Calu3 (cell line): ENCODE measurements around the gene SRPK2. TPM values are rescaled to one million over a fixed set of nuclear protein-coding genes. Genes with fewer than 3 reads are reported as not detected.

ENCODE experiments used
- BruUV-seq: library from RNA; stranded (reverse); fragments of 400-500 nt; replicated peaks from 2 replicates; lab custom pipeline; 2021; lab: Mats Ljungman, UMichigan
- CTCF ChIA-PET: fragments of 300-600 bp; sonication (Branson Sonifier 250); formaldehyde crosslinking; loops from one replicate; lab custom pipeline; 2022; ENCODE audit warnings: antibody characterized with exemption; lab: Charles Lee
- DNase-seq: peaks from one replicate; pipeline ENCODE4 v3.0.0; 2022
- H3K27ac Mint-ChIP-seq: one replicate; pipeline ENCODE4 v1.8.0; 2022; ENCODE audit warnings: mixed read lengths; ENCODE audit not compliant: unreplicated experiment
- H3K27me3 Mint-ChIP-seq: one replicate; pipeline ENCODE4 v1.8.0; 2022; ENCODE audit warnings: mixed read lengths; ENCODE audit not compliant: unreplicated experiment
- H3K36me3 Mint-ChIP-seq: one replicate; pipeline ENCODE4 v1.8.0; 2022; ENCODE audit warnings: mild to moderate bottlenecking, moderate library complexity, mixed read lengths; ENCODE audit not compliant: insufficient read depth, unreplicated experiment
- H3K4me1 Mint-ChIP-seq: one replicate; pipeline ENCODE4 v1.8.0; 2022; ENCODE audit warnings: mild to moderate bottlenecking, low read depth, mixed read lengths; ENCODE audit not compliant: unreplicated experiment
- H3K4me3 Mint-ChIP-seq: one replicate; pipeline ENCODE4 v1.8.0; 2022; ENCODE audit warnings: mild to moderate bottlenecking, low read depth, moderate library complexity, mixed read lengths; ENCODE audit not compliant: unreplicated experiment
- H3K9me3 Mint-ChIP-seq: one replicate; pipeline ENCODE4 v1.8.0; 2022; ENCODE audit warnings: low read depth, mixed read lengths; ENCODE audit not compliant: unreplicated experiment
- intact Hi-C: fragments of 100-400 bp; cut with micrococcal nuclease; formaldehyde crosslinking; loops from one replicate; pipeline ENCODE4 v1.10.0; 2022; ENCODE audit not compliant: unreplicated experiment
- total RNA-seq: library from RNA; stranded (reverse); gene quantifications from 2 replicates; pipeline ENCODE4 v1.2.3, GENCODE V29; 2022
- TF ChIP-seq, protein P1 (sequence below): fragments of 200-600 bp; IDR thresholded peaks from one replicate; pipeline ENCODE4 v1.8.0; 2022; ENCODE audit warnings: antibody characterized with exemption; ENCODE audit not compliant: unreplicated experiment

The SRPK2 gene
- total RNA-seq, 1 experiment from 2014 or later = 40.2 TPM

DNA sequence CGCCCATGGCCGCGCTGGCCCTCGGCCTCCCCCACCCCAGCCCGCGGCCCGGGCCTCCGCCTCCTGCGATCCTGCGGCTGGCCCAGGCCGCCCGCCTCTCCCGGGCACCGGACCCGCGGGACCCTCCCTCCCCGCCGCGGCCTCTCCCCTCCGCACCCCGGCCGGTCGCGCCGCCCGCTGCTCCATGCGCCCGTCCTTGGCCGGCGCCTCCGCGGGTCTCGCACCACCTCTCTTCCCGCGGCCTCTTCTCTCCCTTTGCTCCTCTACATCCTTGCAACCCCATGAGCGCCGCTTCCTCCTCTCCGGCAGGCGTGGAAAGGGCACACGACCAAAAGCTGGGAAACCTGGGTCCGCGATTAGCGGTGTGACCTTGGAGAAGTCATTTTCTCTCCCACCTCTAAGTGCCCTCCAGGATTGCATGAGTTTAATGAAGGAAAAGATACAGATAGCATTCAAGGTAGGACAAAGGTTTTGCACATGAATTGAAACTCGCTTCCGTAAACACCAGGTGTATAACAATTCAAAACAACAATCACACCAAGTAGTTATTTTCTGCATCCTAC is 448 bp upstream of the SRPK2 start:
- intact Hi-C loops = no loop called here
- Mint-ChIP-seq H3K9me3 (no peaks in the 10 kb centered on the region), H3K27me3 (no peaks in the 10 kb centered on the region), H3K36me3 (peaks cover 28% of the 10 kb centered on the region), H3K4me1 (no peaks in the 10 kb centered on the region), H3K27ac (peak overlapping the region; percentile 76), H3K4me3 (peak overlapping the region; percentile 76)
- no TSS peak for BruUV-seq
- CTCF ChIA-PET = interaction anchor here (0.6 to 0.7 kb wide), 2 partner anchors 8 to 1671 kb away, joined by 3 to 7 read pairs; no protein-coding TSS in a partner anchor
- TF ChIP-seq, protein P1, sequence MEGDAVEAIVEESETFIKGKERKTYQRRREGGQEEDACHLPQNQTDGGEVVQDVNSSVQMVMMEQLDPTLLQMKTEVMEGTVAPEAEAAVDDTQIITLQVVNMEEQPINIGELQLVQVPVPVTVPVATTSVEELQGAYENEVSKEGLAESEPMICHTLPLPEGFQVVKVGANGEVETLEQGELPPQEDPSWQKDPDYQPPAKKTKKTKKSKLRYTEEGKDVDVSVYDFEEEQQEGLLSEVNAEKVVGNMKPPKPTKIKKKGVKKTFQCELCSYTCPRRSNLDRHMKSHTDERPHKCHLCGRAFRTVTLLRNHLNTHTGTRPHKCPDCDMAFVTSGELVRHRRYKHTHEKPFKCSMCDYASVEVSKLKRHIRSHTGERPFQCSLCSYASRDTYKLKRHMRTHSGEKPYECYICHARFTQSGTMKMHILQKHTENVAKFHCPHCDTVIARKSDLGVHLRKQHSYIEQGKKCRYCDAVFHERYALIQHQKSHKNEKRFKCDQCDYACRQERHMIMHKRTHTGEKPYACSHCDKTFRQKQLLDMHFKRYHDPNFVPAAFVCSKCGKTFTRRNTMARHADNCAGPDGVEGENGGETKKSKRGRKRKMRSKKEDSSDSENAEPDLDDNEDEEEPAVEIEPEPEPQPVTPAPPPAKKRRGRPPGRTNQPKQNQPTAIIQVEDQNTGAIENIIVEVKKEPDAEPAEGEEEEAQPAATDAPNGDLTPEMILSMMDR = no peak
- peak; percentile 57 for DNase-seq

DNA sequence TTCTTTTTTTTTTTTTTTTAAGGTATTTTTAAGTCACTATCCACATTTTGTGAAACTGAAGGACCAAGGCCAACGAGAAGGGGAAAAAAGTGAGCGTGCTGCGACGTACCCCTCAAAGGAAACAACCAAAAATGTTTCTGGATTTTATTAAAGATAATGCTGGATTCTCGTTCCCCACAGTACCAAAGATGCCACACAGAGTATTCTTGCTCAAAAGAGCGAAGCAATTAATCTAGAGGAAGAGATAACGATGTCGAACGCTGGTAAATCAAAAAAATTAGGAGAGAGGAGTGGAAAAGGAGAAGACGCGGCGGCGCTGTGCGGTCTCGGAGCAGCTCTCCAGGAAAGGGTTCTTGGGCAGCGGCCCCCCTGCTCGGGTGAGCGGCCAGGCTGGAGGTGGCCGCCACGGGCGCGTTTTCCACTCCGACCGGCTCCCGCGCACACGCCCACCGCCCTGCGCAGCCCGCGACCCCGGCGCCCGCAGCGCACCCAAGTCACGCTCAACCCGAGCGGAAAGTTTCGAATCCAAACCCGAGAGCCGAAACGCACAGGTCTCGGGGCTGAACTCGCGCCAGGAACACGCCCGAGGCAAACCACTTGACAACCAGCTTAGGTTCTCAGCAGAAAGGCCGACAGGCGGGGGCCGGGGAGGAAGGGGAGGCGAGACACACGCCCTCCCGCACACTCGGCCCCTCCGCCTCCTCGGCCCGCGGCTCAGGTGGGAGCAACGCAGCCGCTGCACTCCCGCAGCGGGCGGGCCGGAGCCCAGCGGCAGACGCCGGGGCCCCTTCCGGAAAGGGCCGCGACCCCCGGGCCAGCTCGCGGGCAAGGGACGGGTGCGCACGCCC is 989 bp downstream of the SRPK2 start:
- peaks cover 28% of the 10 kb centered on the region for H3K36me3 Mint-ChIP-seq
- TF ChIP-seq, protein P1 = no peak
- BruUV-seq = no TSS peak
- peak overlapping the region; percentile 83 for H3K27ac Mint-ChIP-seq
- peak; percentile 42 for DNase-seq
- no peaks in the 10 kb centered on the region for H3K27me3 Mint-ChIP-seq
- intact Hi-C loops = no loop called here
- CTCF ChIA-PET = interaction anchor here (0.6 kb wide), 1 partner anchor 11 kb away, joined by 5 read pairs; no protein-coding TSS in a partner anchor
- H3K4me3 Mint-ChIP-seq = peak overlapping the region; percentile 76
- H3K4me1 Mint-ChIP-seq = no peaks in the 10 kb centered on the region
- H3K9me3 Mint-ChIP-seq = no peaks in the 10 kb centered on the region

DNA sequence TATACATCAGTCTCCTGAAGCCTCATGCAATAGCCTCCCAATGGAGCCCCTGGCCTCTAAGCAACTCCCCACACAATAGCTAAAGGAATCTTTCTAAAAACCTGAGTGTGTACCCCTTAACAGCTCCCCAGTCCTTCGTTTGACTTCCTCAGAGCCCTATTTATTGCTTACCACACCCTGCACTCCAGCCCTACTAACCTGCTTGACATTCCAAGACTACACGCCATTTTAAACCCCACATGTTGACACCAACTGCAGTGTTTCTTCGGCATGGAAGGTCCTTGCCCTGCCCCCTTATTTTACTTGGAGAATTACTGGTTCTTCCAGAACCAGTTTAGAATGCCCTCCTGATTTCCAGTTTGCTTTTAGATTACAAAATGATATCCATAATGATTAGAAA is 10.8 kb downstream of the SRPK2 start:
- H3K9me3 Mint-ChIP-seq = no peaks in the 10 kb centered on the region
- intact Hi-C loops = no loop called here
- H3K36me3 Mint-ChIP-seq = no peaks in the 10 kb centered on the region
- H3K27me3 Mint-ChIP-seq = no peaks in the 10 kb centered on the region
- peaks cover 12% of the 10 kb centered on the region for H3K4me1 Mint-ChIP-seq
- no peak overlapping the region for H3K4me3 Mint-ChIP-seq
- CTCF ChIA-PET = no interaction called here
- TF ChIP-seq, protein P1 = no peak
- no peak for DNase-seq
- BruUV-seq = no TSS peak
- H3K27ac Mint-ChIP-seq = no peak overlapping the region

DNA sequence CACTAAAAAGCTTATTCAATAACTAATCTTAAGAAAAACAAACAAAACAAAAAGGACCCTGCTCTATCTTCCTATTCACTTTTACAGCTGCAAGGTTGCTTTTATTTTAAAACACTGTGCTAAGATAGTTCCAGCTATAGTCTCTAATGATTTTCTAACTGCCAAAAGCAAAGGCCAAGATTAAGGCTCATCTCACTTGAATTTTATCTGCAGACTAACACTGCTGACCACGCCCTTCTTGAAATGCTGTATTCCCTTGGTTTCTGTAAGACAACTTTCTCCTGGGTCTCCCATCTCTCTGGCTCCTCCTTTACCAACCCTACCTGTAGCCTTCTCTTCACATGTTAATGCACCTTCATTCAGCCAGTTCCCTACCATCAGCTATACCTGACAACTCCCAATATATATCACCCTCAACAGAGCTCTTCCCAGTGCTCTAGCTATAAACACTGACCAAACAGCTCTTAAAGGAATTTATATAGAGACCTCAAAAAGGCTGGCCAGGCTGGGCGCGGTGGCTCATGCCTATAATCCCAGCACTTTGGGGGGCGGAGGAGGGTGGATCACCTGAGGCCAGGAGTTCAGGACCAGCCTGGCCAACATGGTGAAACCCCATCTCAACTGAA is 11.7 kb downstream of the SRPK2 start:
- no peaks in the 10 kb centered on the region for H3K9me3 Mint-ChIP-seq
- H3K36me3 Mint-ChIP-seq = no peaks in the 10 kb centered on the region
- no peak overlapping the region for H3K4me3 Mint-ChIP-seq
- BruUV-seq = no TSS peak
- peaks cover 12% of the 10 kb centered on the region for H3K4me1 Mint-ChIP-seq
- intact Hi-C loops = no loop called here
- TF ChIP-seq, protein P1 = no peak
- CTCF ChIA-PET = interaction anchor here (0.6 kb wide), 1 partner anchor 67 kb away, joined by 4 read pairs; no protein-coding TSS in a partner anchor
- H3K27me3 Mint-ChIP-seq = no peaks in the 10 kb centered on the region
- no peak overlapping the region for H3K27ac Mint-ChIP-seq
- no peak for DNase-seq
